PC-9 (cell line): ENCODE data around the gene PPM1K. TPM values are rescaled to one million over a fixed set of nuclear protein-coding genes. Genes with fewer than 3 reads are reported as not detected.

Experiments
- Bru-seq: library from RNA; stranded (reverse); fragments of 400-500 nt; gene quantifications from one replicate; lab custom pipeline; 2021; lab: Mats Ljungman, UMichigan
- BruChase-seq, 2 experiments: library from RNA; stranded (reverse); fragments of 400-500 nt; gene quantifications; one replicate each; lab custom pipeline; 2021; lab: Mats Ljungman, UMichigan
- BruUV-seq: library from RNA; stranded (reverse); fragments of 400-500 nt; replicated peaks from 2 replicates; lab custom pipeline; 2021; lab: Mats Ljungman, UMichigan
- CTCF ChIA-PET: fragments of 300-600 bp; sonication (Branson Sonifier 250); formaldehyde crosslinking; loops from one replicate; lab custom pipeline; 2022; ENCODE audit warnings: antibody characterized with exemption; lab: Charles Lee
- POLR2A ChIA-PET: fragments of 300-600 bp; sonication (Branson Sonifier 250); formaldehyde crosslinking; loops from one replicate; lab custom pipeline; 2022; ENCODE audit warnings: antibody characterized with exemption; ENCODE audit not compliant: unreplicated experiment; lab: Charles Lee
- DNase-seq, 2 experiments: peaks; one replicate each; pipeline versions ENCODE4 v3.0.0 to v3.0.0-alpha.2; 2015 to 2022; ENCODE audit warnings: mixed read lengths in 1 of 2
- H2AFZ ChIP-seq: fragments of 200-600 bp; sonication (generic); 2 replicates; pipeline ENCODE4 v1.8.1; 2017; ENCODE audit warnings: antibody characterized with exemption
- H3F3A ChIP-seq: fragments of 200-600 bp; sonication (generic); 2 replicates; pipeline ENCODE4 v1.8.1; 2017; ENCODE audit warnings: antibody characterized with exemption, mild to moderate bottlenecking, low read depth; ENCODE audit not compliant: insufficient read depth
- H3K27ac ChIP-seq: fragments of 200-600 bp; sonication (generic); 2 replicates; pipeline ENCODE4 v1.6.1; 2016; ENCODE audit warnings: mixed run types
- H3K27me3 ChIP-seq: fragments of 200-600 bp; sonication (generic); 2 replicates; pipeline ENCODE4 v1.6.1; 2016; ENCODE audit warnings: low read depth, mixed run types; ENCODE audit not compliant: insufficient read depth
- H3K36me3 ChIP-seq: fragments of 200-600 bp; sonication (generic); 2 replicates; pipeline ENCODE4 v1.6.1; 2016; ENCODE audit warnings: low read depth, mixed run types
- H3K4me1 ChIP-seq: fragments of 200-600 bp; sonication (generic); replicated peaks from 2 replicates; pipeline ENCODE4 v1.6.1; 2016; ENCODE audit warnings: mixed run types; ENCODE audit not compliant: insufficient read depth
- H3K4me2 ChIP-seq: fragments of 200-600 bp; sonication (generic); 2 replicates; pipeline ENCODE4 v1.6.1; 2017; ENCODE audit warnings: mixed run types
- H3K4me3 ChIP-seq: fragments of 200-600 bp; sonication (generic); 2 replicates; pipeline ENCODE4 v1.6.1; 2016; ENCODE audit warnings: mixed run types
- H3K79me2 ChIP-seq: fragments of 200-600 bp; sonication (generic); 2 replicates; pipeline ENCODE4 v1.6.1; 2017; ENCODE audit warnings: low read depth, mixed run types
- H3K9me2 ChIP-seq: fragments of 200-600 bp; sonication (generic); 2 replicates; pipeline ENCODE4 v1.8.1; 2017; ENCODE audit warnings: mild to moderate bottlenecking; ENCODE audit not compliant: insufficient read depth
- H3K9me3 ChIP-seq: fragments of 200-600 bp; sonication (generic); 2 replicates; pipeline ENCODE4 v1.8.1; 2016; ENCODE audit warnings: low read depth; ENCODE audit not compliant: insufficient read depth
- H4K20me1 ChIP-seq: fragments of 200-600 bp; sonication (generic); 2 replicates; pipeline ENCODE4 v1.8.1; 2017; ENCODE audit not compliant: insufficient read depth
- CTCF ChIP-seq: fragments of 200-600 bp; sonication (generic); conservative IDR thresholded peaks from 2 replicates; pipeline ENCODE4 v1.6.1; 2017; ENCODE audit warnings: mixed run types, antibody characterized with exemption, mild to moderate bottlenecking, moderate library complexity
- EZH2 ChIP-seq: fragments of 200-600 bp; sonication (generic); IDR thresholded peaks from 2 replicates; pipeline ENCODE4 v1.8.0; 2017; ENCODE audit warnings: antibody characterized with exemption, low read depth
- intact Hi-C: fragments of 100-400 bp; cut with micrococcal nuclease; formaldehyde crosslinking; loops from one replicate; pipeline ENCODE4 v1.10.0; 2022; ENCODE audit not compliant: unreplicated experiment
- long read RNA-seq: library from polyadenylated mRNA; stranded (forward); transcript quantifications from one replicate; pipeline ENCODE4 v2.0.0, GENCODE V29; 2022
- total RNA-seq: library from RNA; stranded (reverse); gene quantifications from 2 replicates; pipeline ENCODE4 v1.2.3, GENCODE V29; 2021

Gene PPM1K
- total RNA-seq (5.4 and 5.7 TPM in 2 replicates), Bru-seq, nascent RNA (percentile 41 among the genes with signal in this experiment), BruChase-seq, experiment 1, labeled RNA remaining after a 2-hour chase (percentile 55 among the genes with signal in this experiment), BruChase-seq, experiment 2, labeled RNA remaining after a 6-hour chase (percentile 50 among the genes with signal in this experiment)
- long read RNA-seq, full-length matches to known transcripts = 2 of 4 reads
- long read RNA-seq, partial matches to known transcripts = 0 of 4 reads
- long read RNA-seq, other reads (novel, unspliced or antisense) = 2 of 4 reads

- CTCF ChIA-PET = no interaction called here
- no TSS peak for BruUV-seq
- H3K4me3 ChIP-seq = peak within 1 kb of the TSS; percentile 79
- no peaks in the 10 kb centered on the region for H3K27me3 ChIP-seq
- DNase-seq = peak; percentile 91 to 97
- no peaks in the 10 kb centered on the region for H3K36me3 ChIP-seq
- no peaks in the 10 kb centered on the region for H3K79me2 ChIP-seq
- H3K27ac ChIP-seq = peak within 1 kb of the TSS; percentile 65
- H3K4me2 ChIP-seq = peak within 1 kb of the TSS; percentile 95
- intact Hi-C loops = loop anchor here (2.0 kb wide), 3 partner anchors 36 to 172 kb away; partner anchors contain the start of genes HERC5 and HERC6
- H4K20me1 ChIP-seq = no peaks in the 10 kb centered on the region
- TF ChIP-seq CTCF = no peak
- no peak for TF ChIP-seq EZH2
- peak within 1 kb of the TSS; percentile 94 for H2AFZ ChIP-seq
- peaks cover 20% of the 10 kb centered on the region for H3F3A ChIP-seq
- H3K9me2 ChIP-seq = no peaks in the 10 kb centered on the region
- peaks cover 20% of the 10 kb centered on the region for H3K4me1 ChIP-seq
- no peaks in the 10 kb centered on the region for H3K9me3 ChIP-seq
- POLR2A ChIA-PET = interaction anchor here (0.5 kb wide), 1 partner anchor 1064 kb away, joined by 21 read pairs; no protein-coding TSS in a partner anchor
These were observed at the start of gene PPM1K for GRCh38 chr4:88284439-88285234. TSS of gene PPM1K (minus strand) at chr4:88284561. CDS start at chr4:88278583, 5,978 bp downstream.

GRCh38 chr4:88333741-88334405 is 49.5 kb upstream of the PPM1K start:
- POLR2A ChIA-PET = no interaction called here
- H3K9me2 ChIP-seq = no peaks in the 10 kb centered on the region
- H3K36me3 ChIP-seq = no peaks in the 10 kb centered on the region
- no peak overlapping the region for H2AFZ ChIP-seq
- no peak overlapping the region for H3K4me3 ChIP-seq
- H3K4me1 ChIP-seq = peaks cover 16% of the 10 kb centered on the region; the same call in 1 of the 2 replicates
- no peaks in the 10 kb centered on the region for H3K27me3 ChIP-seq
- H4K20me1 ChIP-seq = no peaks in the 10 kb centered on the region
- TF ChIP-seq CTCF = no peak
- no peak for TF ChIP-seq EZH2
- H3K27ac ChIP-seq = no peak overlapping the region
- no peak overlapping the region for H3K4me2 ChIP-seq
- CTCF ChIA-PET = no interaction called here
- H3K79me2 ChIP-seq = no peaks in the 10 kb centered on the region
- intact Hi-C loops = no loop called here
- H3F3A ChIP-seq = no peaks in the 10 kb centered on the region
- H3K9me3 ChIP-seq = no peaks in the 10 kb centered on the region
- no TSS peak for BruUV-seq
- no peak for DNase-seq

GRCh38 chr4:88327665-88328064 is 43.3 kb upstream of the PPM1K start:
- ChIA-PET POLR2A (no interaction called here), CTCF (no interaction called here)
- no peaks in the 10 kb centered on the region for H3K27me3 ChIP-seq
- H4K20me1 ChIP-seq = no peaks in the 10 kb centered on the region
- H3K79me2 ChIP-seq = no peaks in the 10 kb centered on the region
- H3K9me2 ChIP-seq = no peaks in the 10 kb centered on the region
- no peak overlapping the region for H3K27ac ChIP-seq
- H3K9me3 ChIP-seq = no peaks in the 10 kb centered on the region
- H2AFZ ChIP-seq = no peak overlapping the region
- TF ChIP-seq CTCF (no peak), EZH2 (no peak)
- H3K4me2 ChIP-seq = no peak overlapping the region
- peaks cover 13% of the 10 kb centered on the region; the same call in 1 of the 2 replicates for H3K4me1 ChIP-seq
- no peak overlapping the region for H3K4me3 ChIP-seq
- no peaks in the 10 kb centered on the region for H3K36me3 ChIP-seq
- BruUV-seq = no TSS peak
- peak in 1 of 2 experiments; percentile 69 for DNase-seq
- no peaks in the 10 kb centered on the region for H3F3A ChIP-seq
- intact Hi-C loops = no loop called here
